Nephron (organoid): ENCODE data around the gene KISS1R.
A peak's percentile ranks its signal among the peaks of the same experiment; 100 is the strongest.

ENCODE experiments used
- H3K27ac Mint-ChIP-seq, 3 experiments: 2 replicates each; pipeline ENCODE4 v1.8.0; 2020; ENCODE audit warnings: mixed read lengths in 3 of 3, mild to moderate bottlenecking in 2 of 3, moderate library complexity in 1 of 3
- H3K27me3 Mint-ChIP-seq: 2 replicates; pipeline ENCODE4 v1.8.0; 2021; ENCODE audit warnings: low read depth, mild to moderate bottlenecking, moderate library complexity, mixed read lengths
- H3K36me3 Mint-ChIP-seq: 2 replicates; pipeline ENCODE4 v1.8.0; 2020; ENCODE audit warnings: low read depth, mixed read lengths
- H3K4me1 Mint-ChIP-seq: 2 replicates; pipeline ENCODE4 v1.8.0; 2020; ENCODE audit warnings: mixed read lengths
- H3K4me3 Mint-ChIP-seq, 3 experiments: 2 replicates each; pipeline ENCODE4 v1.8.0; 2020; ENCODE audit warnings: mild to moderate bottlenecking in 3 of 3, mixed read lengths in 3 of 3, moderate library complexity in 2 of 3
- H3K9me3 Mint-ChIP-seq: 2 replicates; pipeline ENCODE4 v1.8.0; 2020; ENCODE audit warnings: mixed read lengths
- CTCF ChIP-seq, 3 experiments: fragments of 200-600 bp; sonication (generic); IDR thresholded peaks; one replicate each; pipeline ENCODE4 v1.5.0; 2021; ENCODE audit warnings: antibody characterized with exemption in 3 of 3; ENCODE audit not compliant: unreplicated experiment in 3 of 3

KISS1R gene

GRCh38 chr19:917323-918151, at the start of gene KISS1R:
Gene KISS1R (plus strand): TSS chr19:917333. CDS start chr19:917503, 170 bp downstream.
- Mint-ChIP-seq H3K27me3 (peaks cover 55% of the 10 kb centered on the region), H3K4me3 (peak within 1 kb of the TSS; percentile 48 to 69 (median 63)), H3K9me3 (no peaks in the 10 kb centered on the region), H3K4me1 (peaks cover 5% of the 10 kb centered on the region), H3K36me3 (peaks cover 3% of the 10 kb centered on the region), H3K27ac (no peak within 1 kb of the TSS)
- TF ChIP-seq CTCF (IDR thresholded peaks at IDR 0.05; ENCODE audit: unreplicated experiment in 3 of 3) = peak; percentile 45 to 62 (median 55)

- no peak for TF ChIP-seq CTCF (IDR thresholded peaks at IDR 0.05; ENCODE audit: unreplicated experiment in 3 of 3)
- Mint-ChIP-seq H3K36me3 (peaks cover 31% of the 10 kb centered on the region), H3K27me3 (peaks cover 13% of the 10 kb centered on the region), H3K4me1 (peaks cover 11% of the 10 kb centered on the region), H3K4me3 (no peak overlapping the region), H3K9me3 (no peaks in the 10 kb centered on the region), H3K27ac (no peak overlapping the region)
Observed at GRCh38 chr19:867855-868457, 49.2 kb upstream of the KISS1R start.

GRCh38 chr19:868458-869244, 48.5 kb upstream of the KISS1R start:
- H3K27ac Mint-ChIP-seq = no peak overlapping the region
- peaks cover 11% of the 10 kb centered on the region for H3K4me1 Mint-ChIP-seq
- no peak for TF ChIP-seq CTCF (IDR thresholded peaks at IDR 0.05; ENCODE audit: unreplicated experiment in 3 of 3)
- no peaks in the 10 kb centered on the region for H3K9me3 Mint-ChIP-seq
- peaks cover 31% of the 10 kb centered on the region for H3K36me3 Mint-ChIP-seq
- H3K27me3 Mint-ChIP-seq = peaks cover 6% of the 10 kb centered on the region
- no peak overlapping the region for H3K4me3 Mint-ChIP-seq

GRCh38 chr19:869245-870177, 47.6 kb upstream of the KISS1R start:
- peaks cover 11% of the 10 kb centered on the region for H3K4me1 Mint-ChIP-seq
- no peaks in the 10 kb centered on the region for H3K9me3 Mint-ChIP-seq
- peaks cover 31% of the 10 kb centered on the region for H3K36me3 Mint-ChIP-seq
- TF ChIP-seq CTCF (IDR thresholded peaks at IDR 0.05; ENCODE audit: unreplicated experiment in 3 of 3) = no peak
- H3K4me3 Mint-ChIP-seq = no peak overlapping the region
- no peak overlapping the region for H3K27ac Mint-ChIP-seq
- peaks cover 3% of the 10 kb centered on the region for H3K27me3 Mint-ChIP-seq

GRCh38 chr19:870314-870713, 46.8 kb upstream of the KISS1R start:
- peaks cover 27% of the 10 kb centered on the region for H3K36me3 Mint-ChIP-seq
- H3K27me3 Mint-ChIP-seq = no peaks in the 10 kb centered on the region
- H3K4me3 Mint-ChIP-seq = no peak overlapping the region
- H3K9me3 Mint-ChIP-seq = no peaks in the 10 kb centered on the region
- peak overlapping the region in 1 of 3 experiments; percentile 59 for H3K27ac Mint-ChIP-seq
- no peak for TF ChIP-seq CTCF (IDR thresholded peaks at IDR 0.05; ENCODE audit: unreplicated experiment in 3 of 3)
- H3K4me1 Mint-ChIP-seq = peaks cover 11% of the 10 kb centered on the region
